ENCODE data around the gene KIAA0753. TPM values are rescaled to one million over a fixed set of nuclear protein-coding genes. Genes with fewer than 3 reads are reported as not detected.

KIAA0753 gene
- total RNA-seq, 1 experiment from 2014 or later = 13.0 TPM

GRCh38 chr17:6575596-6575988, 64.9 kb downstream of the KIAA0753 start:
- intact Hi-C loops (cut with micrococcal nuclease; ENCODE audit: unreplicated experiment) (no loop called here), in situ Hi-C loops (cut with HindIII; ENCODE audit: low pct_unique_long_range_greater_than_20kb, low sequenced_read_pairs) (no loop called here)
- Histone ChIP-seq H3K9me3 (ENCODE audit: control insufficient read depth, insufficient read depth, low read depth, low read length) (no peaks in the 10 kb centered on the region), H3K27me3 (ENCODE audit: control insufficient read depth, insufficient read depth, low read length) (no peaks in the 10 kb centered on the region), H3K36me3 (ENCODE audit: control insufficient read depth, insufficient read depth, low read length) (no peaks in the 10 kb centered on the region; the same call in 1 of the 2 replicates), H3K27ac (ENCODE audit: low read length) (no peak overlapping the region), H3K4me3 (ENCODE audit: low read depth in 2 of 2, low read length in 2 of 2) (no peak overlapping the region), H3K4me1 (ENCODE audit: control insufficient read depth, insufficient read depth, low read length) (no peaks in the 10 kb centered on the region)
- no peak for TF ChIP-seq TCF7L2 (IDR thresholded peaks at IDR 0.05; ENCODE audit: low read depth, low read length)
- TF ChIP-seq REST (IDR thresholded peaks at IDR 0.05; ENCODE audit: insufficient read depth in 1 of 2, low read depth in 2 of 2, low read length in 1 of 2) = no peak
- ATAC-seq = no peak
- POLR2A ChIA-PET = no interaction called here
- CTCF ChIA-PET = no interaction called here
- no peak for DNase-seq (ENCODE audit: low read depth, low spot score)
- no TSS peak for BruUV-seq (replicated peaks)

- Histone ChIP-seq H3K4me1 (ENCODE audit: control insufficient read depth, insufficient read depth, low read length) (no peaks in the 10 kb centered on the region), H3K4me3 (ENCODE audit: low read depth in 2 of 2, low read length in 2 of 2) (no peak overlapping the region), H3K36me3 (ENCODE audit: control insufficient read depth, insufficient read depth, low read length) (no peaks in the 10 kb centered on the region; the same call in 1 of the 2 replicates), H3K27ac (ENCODE audit: low read length) (no peak overlapping the region), H3K9me3 (ENCODE audit: control insufficient read depth, insufficient read depth, low read depth, low read length) (no peaks in the 10 kb centered on the region), H3K27me3 (ENCODE audit: control insufficient read depth, insufficient read depth, low read length) (no peaks in the 10 kb centered on the region)
- ChIA-PET POLR2A (no interaction called here), CTCF (no interaction called here)
- in situ Hi-C loops (cut with HindIII; ENCODE audit: low pct_unique_long_range_greater_than_20kb, low sequenced_read_pairs) = no loop called here
- no TSS peak for BruUV-seq (replicated peaks)
- TF ChIP-seq POLR2AphosphoS5 (IDR thresholded peaks at IDR 0.05; ENCODE audit: low read depth, low read length) (no peak), CTCF (IDR thresholded peaks at IDR 0.05) (no peak), REST (IDR thresholded peaks at IDR 0.05; ENCODE audit: insufficient read depth in 1 of 2, low read depth in 2 of 2, low read length in 1 of 2) (no peak), SIN3A (IDR thresholded peaks at IDR 0.05; ENCODE audit: borderline replicate concordance, insufficient read depth, low read depth, low read length) (no peak), TCF7L2 (IDR thresholded peaks at IDR 0.05; ENCODE audit: low read depth, low read length) (no peak)
- intact Hi-C loops (cut with micrococcal nuclease; ENCODE audit: unreplicated experiment) = no loop called here
- no peak for ATAC-seq
- DNase-seq (ENCODE audit: low read depth, low spot score) = no peak
Observed at GRCh38 chr17:6574687-6575595, 65.6 kb downstream of the KIAA0753 start.

All from Panc1 (cell line).